Smooth muscle cell (in vitro differentiated cells): Measurements from ENCODE around the gene DPP6. TPM values are rescaled to one million over a fixed set of nuclear protein-coding genes. Genes with fewer than 3 reads are reported as not detected.

ENCODE experiments used
- DNase-seq: peaks from one replicate; lab custom pipeline; 2025; ENCODE audit not compliant: unreplicated experiment; lab: John Stamatoyannopoulos, UW
- H2AFZ ChIP-seq: fragments of 200-600 bp; sonication (generic); 2 replicates; pipeline ENCODE4 v1.6.0; 2016; ENCODE audit warnings: antibody characterized with exemption, low read depth, mild to moderate bottlenecking
- H3F3A ChIP-seq: fragments of 200-600 bp; sonication (generic); 2 replicates; pipeline ENCODE4 v1.6.0; 2017; ENCODE audit warnings: antibody characterized with exemption, low read depth
- H3K27ac ChIP-seq: fragments of 200-600 bp; sonication (generic); 2 replicates; pipeline ENCODE4 v1.5.1; 2016; ENCODE audit warnings: low read depth, mild to moderate bottlenecking
- H3K27me3 ChIP-seq: fragments of 200-600 bp; sonication (generic); 2 replicates; pipeline ENCODE4 v1.6.1; 2016; ENCODE audit warnings: low read depth, mild to moderate bottlenecking
- H3K36me3 ChIP-seq: fragments of 200-600 bp; sonication (generic); 2 replicates; pipeline ENCODE4 v1.5.1; 2016; ENCODE audit warnings: low read depth
- H3K4me1 ChIP-seq: fragments of 200-600 bp; sonication (generic); 2 replicates; pipeline ENCODE4 v1.5.1; 2016; ENCODE audit warnings: low read depth
- H3K4me2 ChIP-seq: fragments of 200-600 bp; sonication (generic); 2 replicates; pipeline ENCODE4 v1.6.0; 2016; ENCODE audit warnings: mild to moderate bottlenecking
- H3K4me3 ChIP-seq: fragments of 200-600 bp; sonication (generic); 2 replicates; pipeline ENCODE4 v1.5.1; 2016; ENCODE audit warnings: mild to moderate bottlenecking
- H3K79me2 ChIP-seq: fragments of 200-600 bp; sonication (generic); 2 replicates; pipeline ENCODE4 v1.6.0; 2016; ENCODE audit warnings: low read depth, mild to moderate bottlenecking
- H3K9ac ChIP-seq: fragments of 200-600 bp; sonication (generic); 2 replicates; pipeline ENCODE4 v1.6.0; 2016; ENCODE audit warnings: low read depth
- H3K9me3 ChIP-seq: fragments of 200-600 bp; sonication (generic); replicated peaks from 2 replicates; pipeline ENCODE4 v1.5.1; 2016; ENCODE audit warnings: low read depth
- H4K20me1 ChIP-seq: fragments of 200-600 bp; sonication (generic); 2 replicates; pipeline ENCODE4 v1.6.0; 2016; ENCODE audit warnings: low read depth
- WGBS: methylation state at CpG from one replicate; pipeline ENCODE4 v1.1.7; 2016; ENCODE audit warnings: low lambda C conversion rate; 5-methylcytosine and 5-hydroxymethylcytosine counted together
- polyA plus RNA-seq: library from polyadenylated mRNA; unstranded; fragments of >200 nt; fragmentation: Nextera tagmentation; extraction: Ambion mirVana; gene quantifications from 2 replicates; pipeline ENCODE4 v1.2.1, GENCODE V29; 2016
- total RNA-seq: library from RNA; depleted of rRNA; stranded (reverse); fragments of >200 nt; gene quantifications from 2 replicates; pipeline ENCODE4 v1.2.3, GENCODE V29; 2014
- TF ChIP-seq, protein P1 (sequence below): fragments of 200-600 bp; sonication (generic); IDR thresholded peaks from 2 replicates; pipeline ENCODE4 v1.5.1; 2017; ENCODE audit warnings: borderline replicate concordance, mild to moderate bottlenecking, antibody characterized with exemption; ENCODE audit not compliant: insufficient read depth, poor library complexity, severe bottlenecking

Gene DPP6
- total and polyA plus RNA-seq, 2 experiments from 2014 or later = 0.72 TPM; not detected in 1

DNA sequence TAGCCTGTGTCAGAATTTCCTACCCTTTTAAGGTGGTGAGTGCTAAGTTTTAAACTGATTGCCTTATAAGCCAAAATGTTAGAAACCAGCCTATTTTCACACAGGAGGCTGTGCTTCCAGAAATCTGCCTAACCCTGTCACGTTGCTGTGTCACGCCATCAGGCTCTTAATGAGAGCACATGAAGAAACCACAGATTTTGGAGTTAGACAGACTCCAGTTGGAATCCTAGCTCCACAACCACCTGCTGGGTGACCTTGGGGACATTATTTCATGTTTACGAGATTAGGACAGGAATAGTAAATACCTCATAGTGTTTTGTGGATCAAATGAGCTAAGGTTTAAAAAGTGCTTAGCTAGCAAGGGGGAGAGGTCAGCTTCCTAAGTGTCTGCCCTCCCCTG lies 321.8 kb downstream of the DPP6 start:
- Histone ChIP-seq H3K79me2 (no peaks in the 10 kb centered on the region), H3K4me1 (no peaks in the 10 kb centered on the region), H3K27me3 (no peaks in the 10 kb centered on the region), H3K4me2 (no peak overlapping the region), H3K4me3 (no peak overlapping the region), H4K20me1 (no peaks in the 10 kb centered on the region), H2AFZ (no peak overlapping the region), H3K36me3 (no peaks in the 10 kb centered on the region), H3K9ac (no peak overlapping the region), H3K9me3 (no peaks in the 10 kb centered on the region), H3K27ac (no peak overlapping the region), H3F3A (no peaks in the 10 kb centered on the region)
- TF ChIP-seq, protein P1, sequence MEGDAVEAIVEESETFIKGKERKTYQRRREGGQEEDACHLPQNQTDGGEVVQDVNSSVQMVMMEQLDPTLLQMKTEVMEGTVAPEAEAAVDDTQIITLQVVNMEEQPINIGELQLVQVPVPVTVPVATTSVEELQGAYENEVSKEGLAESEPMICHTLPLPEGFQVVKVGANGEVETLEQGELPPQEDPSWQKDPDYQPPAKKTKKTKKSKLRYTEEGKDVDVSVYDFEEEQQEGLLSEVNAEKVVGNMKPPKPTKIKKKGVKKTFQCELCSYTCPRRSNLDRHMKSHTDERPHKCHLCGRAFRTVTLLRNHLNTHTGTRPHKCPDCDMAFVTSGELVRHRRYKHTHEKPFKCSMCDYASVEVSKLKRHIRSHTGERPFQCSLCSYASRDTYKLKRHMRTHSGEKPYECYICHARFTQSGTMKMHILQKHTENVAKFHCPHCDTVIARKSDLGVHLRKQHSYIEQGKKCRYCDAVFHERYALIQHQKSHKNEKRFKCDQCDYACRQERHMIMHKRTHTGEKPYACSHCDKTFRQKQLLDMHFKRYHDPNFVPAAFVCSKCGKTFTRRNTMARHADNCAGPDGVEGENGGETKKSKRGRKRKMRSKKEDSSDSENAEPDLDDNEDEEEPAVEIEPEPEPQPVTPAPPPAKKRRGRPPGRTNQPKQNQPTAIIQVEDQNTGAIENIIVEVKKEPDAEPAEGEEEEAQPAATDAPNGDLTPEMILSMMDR = no peak
- no peak for DNase-seq
- WGBS = 91% methylated on average over 3 of the region's 3 CpGs

DNA sequence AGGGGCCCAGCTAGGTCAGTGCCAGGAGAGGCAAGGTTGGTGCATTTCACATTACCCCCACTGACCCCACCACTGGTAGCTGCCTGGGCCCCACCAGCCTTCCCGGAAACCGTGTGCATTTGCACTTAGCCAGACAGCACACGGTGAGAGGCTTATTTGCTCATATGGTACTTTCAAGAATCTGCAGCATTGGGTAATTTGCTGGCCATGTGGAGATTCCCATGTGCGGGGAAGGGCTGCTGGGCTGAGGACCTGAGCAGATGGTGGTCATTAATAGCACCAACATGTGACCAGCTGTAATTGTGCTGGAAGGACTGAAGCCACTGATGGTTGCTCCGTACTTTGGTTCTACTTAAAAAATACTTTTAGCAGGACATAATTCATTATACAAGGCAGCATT lies 323.8 kb downstream of the DPP6 start:
- no peak overlapping the region for H3K27ac ChIP-seq
- no peak overlapping the region for H3K9ac ChIP-seq
- H3K27me3 ChIP-seq = no peaks in the 10 kb centered on the region
- WGBS = 91% methylated on average over 5 of the region's 5 CpGs
- H2AFZ ChIP-seq = no peak overlapping the region
- no peak for DNase-seq
- H4K20me1 ChIP-seq = no peaks in the 10 kb centered on the region
- no peak overlapping the region for H3K4me2 ChIP-seq
- no peaks in the 10 kb centered on the region for H3K4me1 ChIP-seq
- H3K4me3 ChIP-seq = no peak overlapping the region
- H3K79me2 ChIP-seq = no peaks in the 10 kb centered on the region
- H3F3A ChIP-seq = no peaks in the 10 kb centered on the region
- TF ChIP-seq, protein P1 = no peak
- no peaks in the 10 kb centered on the region for H3K36me3 ChIP-seq
- H3K9me3 ChIP-seq = no peaks in the 10 kb centered on the region

DNA sequence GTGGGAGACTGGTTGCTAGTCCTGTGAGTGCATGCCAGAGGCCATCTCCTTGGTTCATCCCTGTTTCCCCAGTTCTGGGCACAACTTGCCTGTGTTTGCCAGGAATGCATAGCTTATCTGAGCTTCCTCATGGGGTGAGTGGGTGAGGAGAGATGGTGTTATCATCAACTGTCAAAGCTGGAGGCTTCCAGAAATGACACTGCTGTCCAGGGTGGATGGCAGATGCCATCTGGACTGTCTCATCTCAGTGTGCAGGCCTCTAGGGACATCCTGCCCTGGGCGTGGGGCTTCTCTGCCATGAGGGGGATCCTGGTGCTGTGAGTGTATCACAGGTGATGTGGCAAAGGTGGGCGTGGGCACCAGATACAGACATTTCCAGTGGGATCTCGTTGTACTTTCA lies 328.6 kb downstream of the DPP6 start:
- 75% methylated on average over 3 of the region's 3 CpGs for WGBS
- Histone ChIP-seq H3F3A (no peaks in the 10 kb centered on the region), H3K27me3 (no peaks in the 10 kb centered on the region), H3K79me2 (no peaks in the 10 kb centered on the region), H3K36me3 (no peaks in the 10 kb centered on the region), H3K4me1 (no peaks in the 10 kb centered on the region), H3K4me3 (no peak overlapping the region), H4K20me1 (no peaks in the 10 kb centered on the region), H3K27ac (no peak overlapping the region), H2AFZ (no peak overlapping the region), H3K9me3 (no peaks in the 10 kb centered on the region), H3K9ac (no peak overlapping the region), H3K4me2 (no peak overlapping the region)
- TF ChIP-seq, protein P1 = no peak
- DNase-seq = no peak

GRCh38 chr7:154383045-154383444 lies 330.8 kb downstream of the DPP6 start:
- no peaks in the 10 kb centered on the region for H4K20me1 ChIP-seq
- no peaks in the 10 kb centered on the region for H3F3A ChIP-seq
- no peaks in the 10 kb centered on the region for H3K9me3 ChIP-seq
- no peaks in the 10 kb centered on the region for H3K4me1 ChIP-seq
- H3K27me3 ChIP-seq = no peaks in the 10 kb centered on the region
- no peak for DNase-seq
- no peaks in the 10 kb centered on the region for H3K79me2 ChIP-seq
- H2AFZ ChIP-seq = no peak overlapping the region
- no peak overlapping the region for H3K27ac ChIP-seq
- H3K36me3 ChIP-seq = no peaks in the 10 kb centered on the region
- WGBS = 89% methylated on average over 3 of the region's 3 CpGs
- no peak overlapping the region for H3K4me3 ChIP-seq
- no peak overlapping the region for H3K4me2 ChIP-seq
- TF ChIP-seq, protein P1 = no peak
- H3K9ac ChIP-seq = no peak overlapping the region
